Neural cell (in vitro differentiated cells): ENCODE measurements around the gene PCCA. TPM values are rescaled to one million over a fixed set of nuclear protein-coding genes. Genes with fewer than 3 reads are reported as not detected.

Experiments
- H2AFZ ChIP-seq: fragments of 200-600, 300-800 bp; sonication (generic), shearing (Covaris generic); 2 replicates; pipeline ENCODE4 v1.6.0; 2014; ENCODE audit warnings: low read depth, mild to moderate bottlenecking, antibody characterized with exemption, low read length, moderate library complexity
- H3F3A ChIP-seq: fragments of 200-600 bp; shearing (Covaris generic); 2 replicates; pipeline ENCODE4 v1.6.1; 2016; ENCODE audit warnings: mild to moderate bottlenecking, moderate library complexity, mixed read lengths, antibody characterized with exemption, low read length; ENCODE audit not compliant: insufficient read depth, poor library complexity, severe bottlenecking
- H3K27ac ChIP-seq: fragments of 200-600, 300-800 bp; sonication (generic), shearing (Covaris generic); 2 replicates; pipeline ENCODE4 v1.5.1; 2014; ENCODE audit warnings: mild to moderate bottlenecking, low read length, moderate library complexity
- H3K27me3 ChIP-seq: fragments of 300-800, 200-600 bp; sonication (generic), shearing (Covaris generic); 2 replicates; pipeline ENCODE4 v1.6.0; 2014; ENCODE audit warnings: mild to moderate bottlenecking, low read depth, low read length, moderate library complexity; ENCODE audit not compliant: insufficient read depth
- H3K36me3 ChIP-seq: fragments of 300-800, 200-600 bp; sonication (generic), shearing (Covaris generic); 2 replicates; pipeline ENCODE4 v1.5.1; 2014; ENCODE audit warnings: mild to moderate bottlenecking, antibody characterized with exemption, low read length, moderate library complexity; ENCODE audit not compliant: insufficient read depth
- H3K4me2 ChIP-seq: fragments of 300-800, 200-600 bp; sonication (generic), shearing (Covaris generic); 2 replicates; pipeline ENCODE4 v1.6.0; 2014; ENCODE audit warnings: mild to moderate bottlenecking, low read length
- H3K4me3 ChIP-seq: fragments of 300-800, 200-600 bp; sonication (generic), shearing (Covaris generic); 2 replicates; pipeline ENCODE4 v1.5.1; 2014; ENCODE audit warnings: mild to moderate bottlenecking, low read length, moderate library complexity
- H3K79me2 ChIP-seq: fragments of 200-600 bp; shearing (Covaris generic); replicated peaks from 2 replicates; pipeline ENCODE4 v1.6.0; 2014; ENCODE audit warnings: mild to moderate bottlenecking, low read length, moderate library complexity; ENCODE audit not compliant: insufficient read depth
- H3K9ac ChIP-seq: fragments of 300-800, 200-600 bp; sonication (generic), shearing (Covaris generic); 2 replicates; pipeline ENCODE4 v1.6.1; 2016; ENCODE audit warnings: mild to moderate bottlenecking, low read length, mixed read lengths
- H3K9me2 ChIP-seq: fragments of 200-600 bp; shearing (Covaris generic); 2 replicates; pipeline ENCODE4 v1.6.1; 2016; ENCODE audit warnings: mild to moderate bottlenecking, low read length, mixed read lengths; ENCODE audit not compliant: insufficient read depth
- H3K9me3 ChIP-seq: fragments of 200-600, 300-800 bp; sonication (generic), shearing (Covaris generic); 2 replicates; pipeline ENCODE4 v1.6.1; 2016; ENCODE audit warnings: mild to moderate bottlenecking, mixed run types, low read length, moderate library complexity, mixed read lengths
- H4K20me1 ChIP-seq: fragments of 200-600 bp; shearing (Covaris generic); 2 replicates; pipeline ENCODE4 v1.6.1; 2016; ENCODE audit warnings: mild to moderate bottlenecking, mixed run types; ENCODE audit not compliant: insufficient read depth
- EP300 ChIP-seq: fragments of 450-650 bp; conservative IDR thresholded peaks from 2 replicates; pipeline ENCODE4 v1.6.1; 2014; ENCODE audit warnings: antibody characterized with exemption, mild to moderate bottlenecking, moderate library complexity; ENCODE audit not compliant: poor library complexity, severe bottlenecking
- EZH2 ChIP-seq: fragments of 200-600, 300-800 bp; shearing (Covaris generic), sonication (generic); IDR thresholded peaks from 2 replicates; pipeline ENCODE4 v1.6.1; 2014; ENCODE audit warnings: antibody characterized with exemption, low read length, borderline replicate concordance, mild to moderate bottlenecking; ENCODE audit not compliant: insufficient read depth, poor library complexity, severe bottlenecking
- MXI1 ChIP-seq: fragments of 450-650 bp; conservative IDR thresholded peaks from 2 replicates; pipeline ENCODE4 v1.6.1; 2014; ENCODE audit warnings: antibody characterized with exemption, mild to moderate bottlenecking; ENCODE audit not compliant: poor library complexity, severe bottlenecking
- POLR2AphosphoS5 ChIP-seq: IDR thresholded peaks from 2 replicates; pipeline ENCODE4 v1.6.1; 2012
- RAD21 ChIP-seq: fragments of 450-650 bp; conservative IDR thresholded peaks from 2 replicates; pipeline ENCODE4 v1.6.1; 2014; ENCODE audit warnings: antibody characterized with exemption, mild to moderate bottlenecking, moderate library complexity
- SMC3 ChIP-seq: fragments of 450-650 bp; conservative IDR thresholded peaks from 2 replicates; pipeline ENCODE4 v1.6.1; 2014; ENCODE audit warnings: antibody characterized with exemption, mild to moderate bottlenecking, moderate library complexity; ENCODE audit not compliant: poor library complexity
- TAF1 ChIP-seq: IDR thresholded peaks from 2 replicates; pipeline ENCODE4 v1.6.1; 2012; ENCODE audit warnings: low read depth
- polyA plus RNA-seq: library from polyadenylated mRNA; depleted of rRNA; stranded (reverse); fragments of >200 nt; gene quantifications from 2 replicates; pipeline ENCODE4 v1.2.3, GENCODE V29; 2014
- TF ChIP-seq, protein P1 (sequence below): fragments of 450-650 bp; IDR thresholded peaks from 2 replicates; pipeline ENCODE4 v1.5.1; 2014; ENCODE audit warnings: antibody characterized with exemption, mild to moderate bottlenecking, moderate library complexity; ENCODE audit not compliant: poor library complexity, severe bottlenecking
- TF ChIP-seq, protein P2 (sequence below): IDR thresholded peaks from 2 replicates; pipeline ENCODE4 v1.6.1; 2012; ENCODE audit warnings: borderline replicate concordance

Gene PCCA
- polyA plus RNA-seq, 1 donor from 2014 or later, result 17.0 TPM

DNA sequence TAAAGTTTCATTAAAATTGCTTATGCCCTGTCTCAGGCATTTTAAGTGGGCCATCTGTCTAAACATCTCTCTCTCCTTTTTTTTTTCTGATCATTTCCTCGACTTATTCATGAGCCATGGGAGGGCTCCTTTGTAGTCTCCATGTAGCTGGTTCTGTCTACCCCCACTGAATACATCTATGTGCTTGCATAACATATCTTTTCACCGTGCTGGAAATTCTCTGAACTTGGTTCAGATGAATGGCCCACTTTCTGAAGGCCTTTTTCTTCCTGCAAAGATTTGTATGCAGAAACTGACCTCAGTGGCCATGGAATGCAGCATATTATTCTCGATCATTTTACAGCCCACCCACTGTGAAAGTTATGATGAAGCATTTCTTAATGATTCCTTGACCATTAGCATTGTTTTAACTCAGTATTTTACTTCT, 274.4 kb downstream of the PCCA start:
- no peaks in the 10 kb centered on the region for H3K9me3 ChIP-seq
- H2AFZ ChIP-seq, result no peak overlapping the region
- no peak overlapping the region for H3K4me3 ChIP-seq
- H3F3A ChIP-seq, result no peaks in the 10 kb centered on the region
- TF ChIP-seq, protein P1, sequence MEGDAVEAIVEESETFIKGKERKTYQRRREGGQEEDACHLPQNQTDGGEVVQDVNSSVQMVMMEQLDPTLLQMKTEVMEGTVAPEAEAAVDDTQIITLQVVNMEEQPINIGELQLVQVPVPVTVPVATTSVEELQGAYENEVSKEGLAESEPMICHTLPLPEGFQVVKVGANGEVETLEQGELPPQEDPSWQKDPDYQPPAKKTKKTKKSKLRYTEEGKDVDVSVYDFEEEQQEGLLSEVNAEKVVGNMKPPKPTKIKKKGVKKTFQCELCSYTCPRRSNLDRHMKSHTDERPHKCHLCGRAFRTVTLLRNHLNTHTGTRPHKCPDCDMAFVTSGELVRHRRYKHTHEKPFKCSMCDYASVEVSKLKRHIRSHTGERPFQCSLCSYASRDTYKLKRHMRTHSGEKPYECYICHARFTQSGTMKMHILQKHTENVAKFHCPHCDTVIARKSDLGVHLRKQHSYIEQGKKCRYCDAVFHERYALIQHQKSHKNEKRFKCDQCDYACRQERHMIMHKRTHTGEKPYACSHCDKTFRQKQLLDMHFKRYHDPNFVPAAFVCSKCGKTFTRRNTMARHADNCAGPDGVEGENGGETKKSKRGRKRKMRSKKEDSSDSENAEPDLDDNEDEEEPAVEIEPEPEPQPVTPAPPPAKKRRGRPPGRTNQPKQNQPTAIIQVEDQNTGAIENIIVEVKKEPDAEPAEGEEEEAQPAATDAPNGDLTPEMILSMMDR, result no peak
- TF ChIP-seq TAF1 (no peak), EZH2 (no peak), EP300 (no peak), SMC3 (no peak), RAD21 (no peak), MXI1 (no peak), POLR2AphosphoS5 (no peak)
- TF ChIP-seq, protein P2, sequence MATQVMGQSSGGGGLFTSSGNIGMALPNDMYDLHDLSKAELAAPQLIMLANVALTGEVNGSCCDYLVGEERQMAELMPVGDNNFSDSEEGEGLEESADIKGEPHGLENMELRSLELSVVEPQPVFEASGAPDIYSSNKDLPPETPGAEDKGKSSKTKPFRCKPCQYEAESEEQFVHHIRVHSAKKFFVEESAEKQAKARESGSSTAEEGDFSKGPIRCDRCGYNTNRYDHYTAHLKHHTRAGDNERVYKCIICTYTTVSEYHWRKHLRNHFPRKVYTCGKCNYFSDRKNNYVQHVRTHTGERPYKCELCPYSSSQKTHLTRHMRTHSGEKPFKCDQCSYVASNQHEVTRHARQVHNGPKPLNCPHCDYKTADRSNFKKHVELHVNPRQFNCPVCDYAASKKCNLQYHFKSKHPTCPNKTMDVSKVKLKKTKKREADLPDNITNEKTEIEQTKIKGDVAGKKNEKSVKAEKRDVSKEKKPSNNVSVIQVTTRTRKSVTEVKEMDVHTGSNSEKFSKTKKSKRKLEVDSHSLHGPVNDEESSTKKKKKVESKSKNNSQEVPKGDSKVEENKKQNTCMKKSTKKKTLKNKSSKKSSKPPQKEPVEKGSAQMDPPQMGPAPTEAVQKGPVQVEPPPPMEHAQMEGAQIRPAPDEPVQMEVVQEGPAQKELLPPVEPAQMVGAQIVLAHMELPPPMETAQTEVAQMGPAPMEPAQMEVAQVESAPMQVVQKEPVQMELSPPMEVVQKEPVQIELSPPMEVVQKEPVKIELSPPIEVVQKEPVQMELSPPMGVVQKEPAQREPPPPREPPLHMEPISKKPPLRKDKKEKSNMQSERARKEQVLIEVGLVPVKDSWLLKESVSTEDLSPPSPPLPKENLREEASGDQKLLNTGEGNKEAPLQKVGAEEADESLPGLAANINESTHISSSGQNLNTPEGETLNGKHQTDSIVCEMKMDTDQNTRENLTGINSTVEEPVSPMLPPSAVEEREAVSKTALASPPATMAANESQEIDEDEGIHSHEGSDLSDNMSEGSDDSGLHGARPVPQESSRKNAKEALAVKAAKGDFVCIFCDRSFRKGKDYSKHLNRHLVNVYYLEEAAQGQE, result no peak
- no peaks in the 10 kb centered on the region for H3K9me2 ChIP-seq
- no peaks in the 10 kb centered on the region for H3K79me2 ChIP-seq
- no peak overlapping the region for H3K9ac ChIP-seq
- no peak overlapping the region for H3K27ac ChIP-seq
- no peaks in the 10 kb centered on the region for H4K20me1 ChIP-seq
- H3K27me3 ChIP-seq, result no peaks in the 10 kb centered on the region
- no peaks in the 10 kb centered on the region for H3K36me3 ChIP-seq
- H3K4me2 ChIP-seq, result no peak overlapping the region

DNA sequence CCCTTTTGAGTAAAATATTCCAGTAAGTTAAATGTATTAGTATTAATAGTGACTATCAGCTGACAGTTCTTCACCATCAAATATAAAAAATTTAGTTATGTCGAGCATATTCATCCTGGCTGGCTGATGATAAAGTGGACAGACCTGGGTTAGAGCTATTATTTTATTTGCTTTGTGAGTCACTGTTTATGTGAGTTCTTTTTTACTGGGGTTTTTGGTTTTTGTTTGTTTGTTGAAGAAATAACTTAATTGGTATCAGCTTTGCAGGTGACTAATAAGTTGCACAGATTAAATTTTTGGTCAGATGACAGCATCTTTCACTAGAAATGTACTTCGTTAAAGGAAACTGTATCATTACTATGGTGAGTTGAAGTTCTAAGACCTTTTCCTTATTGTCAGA, 275.0 kb downstream of the PCCA start:
- Histone ChIP-seq H3K9ac (no peak overlapping the region), H3K79me2 (no peaks in the 10 kb centered on the region), H3F3A (no peaks in the 10 kb centered on the region), H3K27me3 (no peaks in the 10 kb centered on the region), H2AFZ (no peak overlapping the region), H3K4me2 (no peak overlapping the region), H3K36me3 (no peaks in the 10 kb centered on the region), H4K20me1 (no peaks in the 10 kb centered on the region), H3K9me3 (no peaks in the 10 kb centered on the region), H3K9me2 (no peaks in the 10 kb centered on the region), H3K4me3 (no peak overlapping the region), H3K27ac (no peak overlapping the region)
- no peak for TF ChIP-seq MXI1
- no peak for TF ChIP-seq POLR2AphosphoS5
- TF ChIP-seq EP300, result no peak
- TF ChIP-seq EZH2, result no peak
- TF ChIP-seq, protein P1, result no peak
- no peak for TF ChIP-seq RAD21
- TF ChIP-seq TAF1, result no peak
- TF ChIP-seq, protein P2, result no peak
- TF ChIP-seq SMC3, result no peak
